Subcutaneous adipose tissue (tissue), 4 donors: ENCODE results near the gene LTN1. TPM values are rescaled to one million over a fixed set of nuclear protein-coding genes. Genes with fewer than 3 reads are reported as not detected.

Experiments used
- CTCF ChIP-seq: fragments of 450-650 bp; IDR thresholded peaks from one replicate; pipeline ENCODE4 v1.5.1; 2016; ENCODE audit warnings: low read depth, mild to moderate bottlenecking, control low read depth, antibody characterized with exemption, moderate library complexity
- total RNA-seq, 4 donors: library from RNA; depleted of rRNA; stranded (reverse); fragments of >200 nt; gene quantifications; one replicate each; pipeline ENCODE4 v1.1.0, GENCODE V29; 2016

The LTN1 gene
- total RNA-seq, 4 donors from 2014 or later, result 19.2 to 36.7 (median 28.2) TPM

GRCh38 chr21:28943631-28944030, 49.0 kb downstream of the LTN1 start:
- TF ChIP-seq CTCF, result no peak

GRCh38 chr21:28938726-28939125, 54.0 kb downstream of the LTN1 start:
- no peak for TF ChIP-seq CTCF

GRCh38 chr21:28937737-28938136, 54.9 kb downstream of the LTN1 start:
- TF ChIP-seq CTCF, result no peak

- no peak for TF ChIP-seq CTCF
Observed at GRCh38 chr21:28936721-28937120, 56.0 kb downstream of the LTN1 start.

GRCh38 chr21:28936036-28936435, 56.6 kb downstream of the LTN1 start:
- TF ChIP-seq CTCF, result no peak

- TF ChIP-seq CTCF, result no peak
Observed at GRCh38 chr21:28932717-28933116, 60.0 kb downstream of the LTN1 start.

GRCh38 chr21:28928578-28929420, 63.9 kb downstream of the LTN1 start:
- no peak for TF ChIP-seq CTCF
